ENCODE data around the gene HIVEP3.

Gene HIVEP3

DNA sequence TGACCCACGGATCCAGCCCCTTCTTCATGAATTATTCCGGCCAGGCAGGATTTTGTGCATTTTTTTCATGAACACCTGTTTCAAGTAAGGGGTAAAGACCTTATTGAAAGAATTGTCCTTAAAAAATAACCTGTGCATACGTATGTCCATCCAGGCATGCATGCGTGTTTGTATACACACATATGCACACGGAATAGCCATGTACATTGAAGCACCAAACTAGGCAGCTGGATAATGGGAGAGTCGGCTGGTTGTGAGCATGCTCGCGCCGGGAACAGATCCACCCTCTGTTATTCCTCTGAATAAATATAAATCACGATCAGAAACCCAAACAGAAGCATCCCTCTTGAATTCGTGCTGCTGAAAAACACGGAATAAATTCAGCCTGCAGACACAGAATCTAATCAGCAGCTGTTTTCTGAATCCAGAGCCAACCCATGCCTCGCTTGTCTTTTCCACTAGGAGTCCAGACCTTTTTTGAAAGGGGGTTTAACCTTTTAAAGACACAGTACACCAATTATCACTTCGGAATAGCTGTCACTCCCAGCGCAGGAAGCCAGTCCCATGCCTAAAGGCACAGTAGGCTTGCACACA, at the start of gene HIVEP3:
TSS of gene HIVEP3 (minus strand) at position 473 of the 594 bp plus-strand sequence.
- no peak for TF ChIP-seq CEBPB (IDR thresholded peaks at IDR 0.05)
- TF ChIP-seq, protein P1, sequence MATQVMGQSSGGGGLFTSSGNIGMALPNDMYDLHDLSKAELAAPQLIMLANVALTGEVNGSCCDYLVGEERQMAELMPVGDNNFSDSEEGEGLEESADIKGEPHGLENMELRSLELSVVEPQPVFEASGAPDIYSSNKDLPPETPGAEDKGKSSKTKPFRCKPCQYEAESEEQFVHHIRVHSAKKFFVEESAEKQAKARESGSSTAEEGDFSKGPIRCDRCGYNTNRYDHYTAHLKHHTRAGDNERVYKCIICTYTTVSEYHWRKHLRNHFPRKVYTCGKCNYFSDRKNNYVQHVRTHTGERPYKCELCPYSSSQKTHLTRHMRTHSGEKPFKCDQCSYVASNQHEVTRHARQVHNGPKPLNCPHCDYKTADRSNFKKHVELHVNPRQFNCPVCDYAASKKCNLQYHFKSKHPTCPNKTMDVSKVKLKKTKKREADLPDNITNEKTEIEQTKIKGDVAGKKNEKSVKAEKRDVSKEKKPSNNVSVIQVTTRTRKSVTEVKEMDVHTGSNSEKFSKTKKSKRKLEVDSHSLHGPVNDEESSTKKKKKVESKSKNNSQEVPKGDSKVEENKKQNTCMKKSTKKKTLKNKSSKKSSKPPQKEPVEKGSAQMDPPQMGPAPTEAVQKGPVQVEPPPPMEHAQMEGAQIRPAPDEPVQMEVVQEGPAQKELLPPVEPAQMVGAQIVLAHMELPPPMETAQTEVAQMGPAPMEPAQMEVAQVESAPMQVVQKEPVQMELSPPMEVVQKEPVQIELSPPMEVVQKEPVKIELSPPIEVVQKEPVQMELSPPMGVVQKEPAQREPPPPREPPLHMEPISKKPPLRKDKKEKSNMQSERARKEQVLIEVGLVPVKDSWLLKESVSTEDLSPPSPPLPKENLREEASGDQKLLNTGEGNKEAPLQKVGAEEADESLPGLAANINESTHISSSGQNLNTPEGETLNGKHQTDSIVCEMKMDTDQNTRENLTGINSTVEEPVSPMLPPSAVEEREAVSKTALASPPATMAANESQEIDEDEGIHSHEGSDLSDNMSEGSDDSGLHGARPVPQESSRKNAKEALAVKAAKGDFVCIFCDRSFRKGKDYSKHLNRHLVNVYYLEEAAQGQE (IDR thresholded peaks at IDR 0.05; ENCODE audit: low read depth): no peak
- TF ChIP-seq, protein P2, sequence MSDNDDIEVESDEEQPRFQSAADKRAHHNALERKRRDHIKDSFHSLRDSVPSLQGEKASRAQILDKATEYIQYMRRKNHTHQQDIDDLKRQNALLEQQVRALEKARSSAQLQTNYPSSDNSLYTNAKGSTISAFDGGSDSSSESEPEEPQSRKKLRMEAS (IDR thresholded peaks at IDR 0.05): no peak
- no peak for TF ChIP-seq CREB1 (IDR thresholded peaks at IDR 0.05; ENCODE audit: low read depth)
- no peak for TF ChIP-seq NFIC (IDR thresholded peaks at IDR 0.05)
- TF ChIP-seq FOXM1 (IDR thresholded peaks at IDR 0.05; ENCODE audit: borderline replicate concordance, low read depth): no peak
- no peak for TF ChIP-seq EGR1 (IDR thresholded peaks at IDR 0.05)
- TF ChIP-seq TAF1 (IDR thresholded peaks at IDR 0.05; ENCODE audit: low read depth): no peak
- TF ChIP-seq, protein P3, sequence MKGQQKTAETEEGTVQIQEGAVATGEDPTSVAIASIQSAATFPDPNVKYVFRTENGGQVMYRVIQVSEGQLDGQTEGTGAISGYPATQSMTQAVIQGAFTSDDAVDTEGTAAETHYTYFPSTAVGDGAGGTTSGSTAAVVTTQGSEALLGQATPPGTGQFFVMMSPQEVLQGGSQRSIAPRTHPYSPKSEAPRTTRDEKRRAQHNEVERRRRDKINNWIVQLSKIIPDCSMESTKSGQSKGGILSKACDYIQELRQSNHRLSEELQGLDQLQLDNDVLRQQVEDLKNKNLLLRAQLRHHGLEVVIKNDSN (IDR thresholded peaks at IDR 0.05): no peak
- no peak for TF ChIP-seq YY1 (IDR thresholded peaks at IDR 0.05; ENCODE audit: low read depth)
- no peak for TF ChIP-seq TCF12 (IDR thresholded peaks at IDR 0.05; ENCODE audit: low read depth)
- no peak for TF ChIP-seq EP300 (IDR thresholded peaks at IDR 0.05; ENCODE audit: borderline replicate concordance)
- no peak for TF ChIP-seq RAD21 (IDR thresholded peaks at IDR 0.05; ENCODE audit: low read depth)
- TF ChIP-seq ZBTB7A (IDR thresholded peaks at IDR 0.05; ENCODE audit: low read depth): no peak
- TF ChIP-seq TEAD4 (IDR thresholded peaks at IDR 0.05): no peak

DNA sequence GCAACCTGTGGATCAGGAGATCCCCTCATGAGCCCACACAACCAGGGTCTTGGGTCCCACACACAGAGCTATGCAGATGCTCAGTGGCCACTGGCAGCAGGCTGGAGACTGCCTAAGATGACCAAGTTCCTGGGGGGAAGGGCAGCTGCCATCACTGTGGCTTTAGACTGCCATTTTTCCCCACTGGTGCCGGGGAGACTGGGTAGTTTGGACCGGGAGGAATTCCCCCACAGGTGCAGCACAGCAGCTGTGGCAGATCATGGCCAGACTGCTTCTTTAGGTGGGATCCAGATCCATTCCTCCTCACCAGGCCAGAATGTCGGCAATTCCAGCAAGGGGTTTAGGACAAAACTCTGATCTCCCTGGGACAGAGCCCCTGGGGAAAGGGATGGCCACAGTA, 45.7 kb upstream of the HIVEP3 start:
- TF ChIP-seq NFIC (IDR thresholded peaks at IDR 0.05) (no peak), ZBTB7A (IDR thresholded peaks at IDR 0.05; ENCODE audit: low read depth) (no peak), CEBPB (IDR thresholded peaks at IDR 0.05) (no peak), YY1 (IDR thresholded peaks at IDR 0.05; ENCODE audit: low read depth) (no peak), CREB1 (IDR thresholded peaks at IDR 0.05; ENCODE audit: low read depth) (no peak), RAD21 (IDR thresholded peaks at IDR 0.05; ENCODE audit: low read depth) (no peak)
- TF ChIP-seq, protein P2 (IDR thresholded peaks at IDR 0.05): no peak

DNA sequence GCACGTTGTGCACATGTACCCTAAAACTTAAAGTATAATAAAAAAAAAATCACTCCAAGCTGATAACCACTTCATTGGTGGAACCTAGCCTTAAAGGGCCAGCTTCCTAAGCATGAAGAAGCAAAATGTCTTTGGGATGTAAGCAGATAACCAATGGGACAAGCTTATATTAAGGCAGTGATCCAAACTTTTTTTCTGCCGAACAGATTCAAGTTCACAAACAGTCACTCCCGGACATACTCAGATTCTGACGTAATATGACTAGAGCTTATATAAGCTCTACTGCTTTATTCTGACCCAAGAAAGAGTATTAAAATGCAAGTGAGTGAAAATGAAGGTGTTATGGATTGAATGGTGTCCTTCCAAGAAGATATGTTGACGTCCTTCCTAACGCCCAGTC, 44.9 kb upstream of the HIVEP3 start:
- TF ChIP-seq YY1 (IDR thresholded peaks at IDR 0.05; ENCODE audit: low read depth): no peak

DNA sequence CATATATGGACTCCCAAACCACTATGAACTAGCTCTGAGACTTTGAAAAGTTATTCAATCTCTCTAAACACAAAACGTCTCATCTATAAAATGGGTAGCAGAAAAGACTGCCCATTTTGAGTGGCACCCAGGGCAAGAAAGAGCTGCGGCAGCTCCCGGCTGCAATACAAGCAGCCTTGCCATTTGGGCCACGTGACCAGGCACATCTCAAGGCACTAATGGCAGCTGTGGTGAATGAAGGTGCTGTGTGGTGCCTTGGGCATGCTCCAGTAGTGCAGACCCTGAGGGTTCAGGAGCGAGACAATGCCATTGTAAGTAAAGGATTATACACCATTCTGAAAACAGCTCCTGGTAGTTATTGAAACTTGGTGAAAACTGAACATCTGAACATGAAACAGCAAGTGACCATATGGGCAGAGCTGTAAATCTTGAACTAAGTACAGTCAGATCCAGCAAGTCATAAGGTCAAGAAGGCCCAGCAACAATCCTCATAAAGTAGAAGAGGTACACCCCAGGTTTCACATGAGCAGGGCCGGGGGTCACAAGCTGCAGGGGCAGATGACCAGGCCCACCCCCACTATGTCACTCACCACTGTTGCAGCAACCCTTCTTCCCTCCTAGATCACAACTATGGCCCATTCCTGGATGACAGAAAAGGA, 39.4 kb upstream of the HIVEP3 start:
- TF ChIP-seq, protein P1 (IDR thresholded peaks at IDR 0.05; ENCODE audit: low read depth): no peak
- TF ChIP-seq, protein P3 (IDR thresholded peaks at IDR 0.05): 0 out of 2 replicates have a peak, but pooled peaks have one; percentile 23

DNA sequence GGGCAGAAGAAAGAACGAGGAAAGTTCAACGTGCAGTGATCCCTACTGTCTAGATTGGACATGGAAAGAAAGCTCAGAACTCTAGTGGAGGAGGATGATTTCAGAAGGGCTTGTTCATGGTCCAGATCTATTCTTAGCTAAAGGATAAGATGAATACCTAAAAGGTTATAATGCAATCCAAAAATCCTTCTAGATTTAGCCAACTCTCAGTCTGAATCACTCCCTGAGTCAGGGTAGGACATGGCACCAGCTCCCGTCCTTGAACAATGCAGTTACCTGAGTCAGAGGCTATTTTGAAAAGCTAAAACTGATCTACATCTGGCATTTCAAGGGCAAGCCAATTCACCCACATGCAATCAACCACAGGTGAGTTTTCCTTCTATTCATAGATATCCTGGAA, 38.8 kb upstream of the HIVEP3 start:
- TF ChIP-seq, protein P3 (IDR thresholded peaks at IDR 0.05): no peak
- TF ChIP-seq ZBTB7A (IDR thresholded peaks at IDR 0.05; ENCODE audit: low read depth) (no peak), FOXM1 (IDR thresholded peaks at IDR 0.05; ENCODE audit: borderline replicate concordance, low read depth) (no peak), EP300 (IDR thresholded peaks at IDR 0.05; ENCODE audit: borderline replicate concordance) (no peak), YY1 (IDR thresholded peaks at IDR 0.05; ENCODE audit: low read depth) (no peak), CEBPB (IDR thresholded peaks at IDR 0.05) (no peak), RAD21 (IDR thresholded peaks at IDR 0.05; ENCODE audit: low read depth) (no peak), NFIC (IDR thresholded peaks at IDR 0.05) (no peak), CREB1 (IDR thresholded peaks at IDR 0.05; ENCODE audit: low read depth) (no peak), TEAD4 (IDR thresholded peaks at IDR 0.05) (no peak), TCF12 (IDR thresholded peaks at IDR 0.05; ENCODE audit: low read depth) (no peak), TAF1 (IDR thresholded peaks at IDR 0.05; ENCODE audit: low read depth) (no peak), EGR1 (IDR thresholded peaks at IDR 0.05) (no peak)
- TF ChIP-seq, protein P2 (IDR thresholded peaks at IDR 0.05): no peak
- TF ChIP-seq, protein P1 (IDR thresholded peaks at IDR 0.05; ENCODE audit: low read depth): no peak
